Subcutaneous adipose tissue (tissue), 4 donors: ENCODE data around the gene LRRC75A. TPM values are rescaled to one million over a fixed set of nuclear protein-coding genes. Genes with fewer than 3 reads are reported as not detected.

Experiments
- total RNA-seq, 4 donors: library from RNA; depleted of rRNA; stranded (reverse); fragments of >200 nt; gene quantifications; one replicate each; pipeline ENCODE4 v1.1.0, GENCODE V29; 2016
- TF ChIP-seq, protein P1 (sequence below): fragments of 450-650 bp; IDR thresholded peaks from one replicate; pipeline ENCODE4 v1.5.1; 2016; ENCODE audit warnings: low read depth, mild to moderate bottlenecking, control low read depth, antibody characterized with exemption, moderate library complexity

LRRC75A gene
- total RNA-seq, 4 donors from 2014 or later: 1.5 to 4.0 (median 2.9) TPM; not detected in 1

DNA sequence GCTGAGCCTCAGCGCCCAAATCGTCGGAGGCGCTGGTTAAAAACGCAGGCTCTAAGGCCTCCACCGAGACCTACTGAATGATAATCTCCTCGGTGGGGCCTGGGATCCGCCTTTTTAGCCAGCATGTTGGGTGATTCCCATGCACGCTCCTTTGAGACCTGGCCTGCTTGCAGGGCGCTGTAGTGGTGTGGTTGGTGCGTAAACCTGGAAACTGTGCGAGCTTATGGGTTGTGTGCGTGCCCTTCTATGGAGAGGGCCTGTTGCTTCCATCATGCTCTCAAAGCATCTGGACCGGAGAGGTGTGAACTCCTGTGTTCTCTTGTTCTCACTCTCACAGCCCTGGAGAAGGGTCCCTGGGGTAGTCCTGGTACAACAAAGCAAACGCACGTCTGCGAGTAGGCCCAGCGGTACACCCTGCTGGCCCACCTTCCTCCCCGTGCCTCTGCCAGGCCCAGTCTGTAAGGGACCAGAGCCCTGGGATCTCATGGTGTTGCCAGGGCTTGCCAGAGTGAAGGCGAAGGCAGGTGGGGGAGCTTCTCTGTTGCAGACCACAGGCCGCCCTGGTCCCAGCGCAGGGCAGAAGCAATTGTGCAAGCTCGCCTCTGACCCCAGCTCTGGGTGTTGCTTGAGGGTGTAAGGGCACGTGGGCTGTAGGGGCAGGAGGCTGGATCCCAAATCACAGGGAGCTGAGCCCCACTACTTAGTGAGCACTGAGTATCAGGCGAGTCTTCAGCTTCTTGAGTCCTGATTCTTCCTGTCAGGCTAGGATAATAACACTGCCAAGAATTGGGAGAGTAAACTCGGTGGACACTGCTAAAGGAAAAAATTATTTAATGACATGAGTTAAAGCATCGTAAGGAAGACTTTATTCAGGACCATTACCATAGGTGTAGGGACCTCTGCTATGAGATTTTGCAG lies 879 bp upstream of the LRRC75A start:
- TF ChIP-seq, protein P1, sequence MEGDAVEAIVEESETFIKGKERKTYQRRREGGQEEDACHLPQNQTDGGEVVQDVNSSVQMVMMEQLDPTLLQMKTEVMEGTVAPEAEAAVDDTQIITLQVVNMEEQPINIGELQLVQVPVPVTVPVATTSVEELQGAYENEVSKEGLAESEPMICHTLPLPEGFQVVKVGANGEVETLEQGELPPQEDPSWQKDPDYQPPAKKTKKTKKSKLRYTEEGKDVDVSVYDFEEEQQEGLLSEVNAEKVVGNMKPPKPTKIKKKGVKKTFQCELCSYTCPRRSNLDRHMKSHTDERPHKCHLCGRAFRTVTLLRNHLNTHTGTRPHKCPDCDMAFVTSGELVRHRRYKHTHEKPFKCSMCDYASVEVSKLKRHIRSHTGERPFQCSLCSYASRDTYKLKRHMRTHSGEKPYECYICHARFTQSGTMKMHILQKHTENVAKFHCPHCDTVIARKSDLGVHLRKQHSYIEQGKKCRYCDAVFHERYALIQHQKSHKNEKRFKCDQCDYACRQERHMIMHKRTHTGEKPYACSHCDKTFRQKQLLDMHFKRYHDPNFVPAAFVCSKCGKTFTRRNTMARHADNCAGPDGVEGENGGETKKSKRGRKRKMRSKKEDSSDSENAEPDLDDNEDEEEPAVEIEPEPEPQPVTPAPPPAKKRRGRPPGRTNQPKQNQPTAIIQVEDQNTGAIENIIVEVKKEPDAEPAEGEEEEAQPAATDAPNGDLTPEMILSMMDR: no peak

DNA sequence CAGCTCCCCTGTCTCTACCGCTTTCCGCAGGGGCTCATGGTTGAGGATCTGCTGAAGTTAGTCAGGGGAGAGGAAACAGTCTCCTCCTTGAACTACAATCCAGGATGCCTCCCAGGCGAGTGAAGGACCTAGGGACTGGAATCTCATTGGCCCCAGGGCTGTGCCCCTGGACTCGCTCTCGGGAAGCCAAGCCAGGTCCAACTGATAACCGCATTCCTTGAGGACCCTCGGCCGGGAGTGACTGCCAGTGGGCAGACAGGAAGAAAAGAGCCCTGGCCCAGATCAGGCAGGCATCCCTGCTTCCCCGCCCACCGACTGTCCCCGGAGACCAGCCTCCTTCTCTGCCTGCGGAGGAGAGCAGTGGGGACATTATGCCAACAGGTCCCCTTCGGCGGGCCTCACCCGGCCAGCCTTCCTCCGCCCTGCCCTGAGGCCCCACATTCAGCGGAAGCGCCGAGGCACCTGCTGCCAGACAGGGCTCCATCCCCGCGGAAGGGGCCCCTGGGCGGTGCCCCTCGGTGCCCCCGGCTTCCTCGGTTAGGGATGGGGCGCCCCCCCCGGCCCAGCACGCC lies 776 bp downstream of the LRRC75A start:
- TF ChIP-seq, protein P1: no peak

DNA sequence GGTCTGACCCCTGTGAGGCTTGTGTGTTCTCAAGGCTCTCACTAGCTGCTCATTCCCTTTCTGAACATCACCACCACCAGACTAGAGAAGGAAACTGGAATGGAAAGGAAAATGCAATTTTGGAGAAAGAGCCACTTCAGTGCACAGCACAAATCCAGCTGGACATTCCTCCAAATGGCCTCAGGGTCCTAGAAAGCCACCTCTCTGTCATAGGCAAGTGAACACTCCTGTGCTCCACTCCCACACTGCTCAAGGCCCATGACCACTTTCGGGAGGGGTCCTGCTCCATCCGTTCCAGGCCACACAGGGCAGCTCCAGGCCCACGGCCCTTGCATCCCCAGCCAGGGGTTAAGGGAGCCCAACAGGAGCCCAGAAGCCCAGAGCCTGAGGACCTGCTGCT lies 2.6 kb downstream of the LRRC75A start:
- TF ChIP-seq, protein P1: no peak

DNA sequence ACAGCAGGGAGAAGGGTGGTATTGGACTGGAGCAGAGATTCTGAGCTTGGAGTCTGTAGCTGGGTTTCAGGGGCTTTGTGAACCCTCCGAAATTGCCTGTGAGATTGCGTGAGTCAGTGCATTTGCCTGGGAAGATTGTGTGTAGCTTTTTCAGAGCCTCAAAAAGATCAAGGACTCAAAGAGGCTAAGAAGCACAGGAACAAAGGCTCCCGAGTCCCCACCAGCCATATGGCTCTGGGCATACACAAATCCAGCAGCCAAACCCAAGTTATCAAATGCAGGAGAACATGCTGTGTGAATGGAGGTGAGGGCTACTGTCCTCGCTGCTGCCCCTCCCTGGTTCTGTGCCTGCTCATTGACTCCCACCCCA lies 3.0 kb downstream of the LRRC75A start:
- TF ChIP-seq, protein P1: no peak

DNA sequence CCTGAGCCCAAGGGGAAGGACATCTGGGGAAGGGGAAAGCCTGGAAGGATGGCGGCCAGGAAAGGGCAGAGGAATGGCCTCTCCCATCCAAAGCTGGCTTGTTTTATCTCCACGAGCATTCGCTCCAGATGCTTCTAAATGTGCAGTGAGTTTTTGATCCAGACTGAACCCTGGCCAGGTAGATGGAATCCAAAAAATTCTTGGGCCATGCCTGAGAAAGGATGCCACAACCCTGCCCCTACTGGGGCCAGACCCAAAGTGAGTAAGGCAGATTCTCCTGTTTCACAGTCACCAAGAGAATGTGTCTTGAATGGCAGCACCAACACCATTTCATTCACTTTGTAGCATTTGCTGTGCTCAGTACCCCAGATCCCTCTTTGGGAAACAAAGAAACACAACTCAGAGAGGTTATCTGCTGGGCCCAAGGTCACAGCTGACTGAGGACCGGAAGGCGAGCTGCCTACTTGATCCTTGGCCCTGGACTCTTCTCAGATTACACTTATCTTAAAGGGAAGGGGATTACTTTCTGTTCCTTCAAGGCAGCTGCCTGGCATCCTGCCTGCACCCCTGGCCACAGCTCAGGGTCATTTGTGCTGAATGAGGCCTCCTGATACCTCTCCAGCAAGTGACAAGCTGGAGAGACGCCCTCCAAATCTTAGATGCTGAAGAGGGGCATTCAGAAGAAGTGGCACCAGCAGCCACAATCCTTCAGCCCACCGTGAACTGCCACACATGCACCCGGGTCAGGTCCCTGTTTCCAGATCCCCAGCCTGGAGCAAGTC lies 3.6 kb downstream of the LRRC75A start:
- TF ChIP-seq, protein P1: no peak

DNA sequence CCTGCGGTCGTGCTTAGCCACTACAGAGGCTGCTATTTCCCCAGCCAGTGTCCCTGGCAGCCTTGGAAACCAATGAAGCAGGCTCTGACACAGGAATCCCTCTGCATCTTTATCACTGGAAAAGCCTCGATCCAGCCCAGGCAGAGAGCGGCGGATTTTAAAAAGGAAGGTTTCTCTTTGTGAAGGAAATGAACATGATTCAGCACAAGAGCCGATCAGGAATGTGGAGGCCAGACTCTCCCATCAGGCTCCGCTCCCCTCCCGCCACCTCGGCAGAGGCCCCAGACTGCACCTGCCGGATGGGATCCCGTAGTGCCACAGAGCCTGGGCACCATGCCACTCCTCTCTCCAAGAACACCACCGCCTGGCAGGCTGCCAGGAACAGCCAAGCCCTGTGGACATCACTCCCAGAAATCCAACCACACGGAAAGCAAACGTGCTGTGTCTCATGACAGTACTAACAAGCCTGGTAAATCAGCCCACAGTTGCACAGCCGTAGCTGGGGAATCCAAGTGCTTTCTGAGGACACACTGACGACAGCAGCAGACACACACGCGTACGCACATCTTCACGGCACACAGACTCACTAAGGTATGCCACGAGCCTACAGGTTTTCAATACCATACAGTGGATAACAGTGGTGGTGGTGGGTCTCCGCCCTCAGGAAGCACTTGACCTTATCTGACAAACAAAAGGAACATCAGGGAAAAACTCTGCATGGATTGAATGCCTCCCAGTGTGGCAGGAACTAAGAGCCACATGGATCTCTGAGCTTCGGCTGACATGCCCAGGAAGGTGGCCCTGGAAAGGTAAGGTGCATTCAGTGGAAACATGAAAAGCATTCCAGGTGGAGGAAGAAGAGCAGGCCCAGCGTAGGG lies 5.4 kb downstream of the LRRC75A start:
- TF ChIP-seq, protein P1: no peak
